Measurements from ENCODE around the gene ADGRD1.

ADGRD1 gene

GRCh38 chr12:131046813-131047788 is 93.4 kb downstream of the ADGRD1 start:
- no peak for DNase-seq

- no peak for DNase-seq
These were observed 94.3 kb downstream of the ADGRD1 start for GRCh38 chr12:131047789-131048610.

- no peak for DNase-seq
These were observed 94.9 kb downstream of the ADGRD1 start for GRCh38 chr12:131048611-131048990.

- no peak for DNase-seq
These were observed 95.3 kb downstream of the ADGRD1 start for GRCh38 chr12:131049002-131049401.

- no peak for DNase-seq
These were observed 96.0 kb downstream of the ADGRD1 start for GRCh38 chr12:131049549-131050339.

GRCh38 chr12:131050463-131051154 is 96.9 kb downstream of the ADGRD1 start:
- DNase-seq: no peak

- DNase-seq: no peak
These were observed 97.4 kb downstream of the ADGRD1 start for GRCh38 chr12:131051155-131051473.

- no peak for DNase-seq
These were observed 98.5 kb downstream of the ADGRD1 start for GRCh38 chr12:131052063-131052781.

- DNase-seq: no peak
These were observed 99.2 kb downstream of the ADGRD1 start for GRCh38 chr12:131052929-131053328.

- no peak for DNase-seq
These were observed 99.9 kb downstream of the ADGRD1 start for GRCh38 chr12:131053567-131053966.

GRCh38 chr12:131054345-131055092 is 100.8 kb downstream of the ADGRD1 start:
- no peak for DNase-seq

GRCh38 chr12:131055093-131055465 is 101.4 kb downstream of the ADGRD1 start:
- DNase-seq: no peak

- DNase-seq: no peak
These were observed 102.0 kb downstream of the ADGRD1 start for GRCh38 chr12:131055596-131056233.

GRCh38 chr12:131056626-131057025 is 102.9 kb downstream of the ADGRD1 start:
- no peak for DNase-seq

GRCh38 chr12:131057211-131057721 is 103.6 kb downstream of the ADGRD1 start:
- DNase-seq: no peak

- DNase-seq: no peak
These were observed 104.2 kb downstream of the ADGRD1 start for GRCh38 chr12:131057722-131058515.

- no peak for DNase-seq
These were observed 105.0 kb downstream of the ADGRD1 start for GRCh38 chr12:131058700-131059099.

- DNase-seq: no peak
These were observed 106.5 kb downstream of the ADGRD1 start for GRCh38 chr12:131060011-131060703.
